Stimulated activated CD8-positive, alpha-beta memory T cell treated with anti-CD3 and anti-CD28 coated beads, Interleukin-7, amount 100 ng/mL, for 48 hours (primary cell): Measurements from ENCODE around the gene COPB2.
"Not testable (repeated sequence)": the region's sequence is repeated elsewhere in the genome, so short reads cannot be mapped to it uniquely, and the experiment has no call there.

ENCODE experiments used
- DNase-seq, 2 donors: peaks; one replicate each; pipeline ENCODE4 v3.0.0-alpha.2; 2020; ENCODE audit warnings: low read depth in 1 of 2; ENCODE audit errors: extremely low read depth in 1 of 2

Gene COPB2

DNA sequence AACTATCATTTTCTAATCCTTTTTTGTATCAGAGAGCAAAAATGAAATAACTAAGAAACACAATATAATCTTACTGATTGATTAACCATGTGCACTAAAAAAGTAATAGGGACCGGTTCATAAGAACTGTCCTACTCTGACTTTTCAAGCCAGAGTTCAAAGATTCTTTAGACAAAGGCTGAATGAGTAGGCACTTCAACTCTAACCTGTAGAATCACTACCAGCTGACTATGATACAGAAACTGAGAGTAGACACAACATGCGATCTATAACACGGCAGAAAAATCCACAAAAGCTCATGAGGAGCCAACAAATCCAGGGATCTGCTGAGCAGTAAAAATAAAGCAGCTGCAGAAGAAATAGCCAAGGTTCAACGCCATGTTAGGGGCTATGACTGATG is 8.9 kb downstream of the COPB2 start:
- DNase-seq = no peak

DNA sequence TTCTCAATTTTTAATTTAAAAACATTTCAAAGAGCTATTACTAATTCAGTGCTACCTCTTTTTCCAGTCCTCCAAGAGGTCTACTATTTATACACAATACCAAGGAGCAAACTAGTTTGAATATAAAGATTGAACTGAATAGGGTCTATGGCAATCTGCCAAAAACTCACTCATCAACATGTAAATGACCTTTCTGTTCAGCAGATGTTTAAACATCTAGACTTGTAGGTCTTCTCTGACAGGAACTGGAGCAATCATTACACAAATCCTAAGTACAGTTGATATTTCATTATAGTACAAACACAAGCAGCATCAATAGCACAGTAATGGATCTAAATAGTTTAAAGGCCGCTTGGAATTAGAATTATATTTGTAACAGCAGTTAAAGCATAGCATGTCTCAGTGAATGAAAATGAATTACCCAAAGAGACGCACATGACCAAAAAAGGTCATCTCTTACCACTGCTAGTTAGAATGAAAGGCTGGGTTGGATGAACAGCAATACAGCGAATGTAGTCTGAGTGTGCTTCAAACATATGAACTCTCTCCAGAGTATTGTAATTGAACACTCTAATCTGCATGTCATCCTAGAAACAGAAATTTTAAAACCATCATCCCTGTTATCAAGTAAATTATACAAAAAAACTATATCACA is 10.7 kb downstream of the COPB2 start:
- no peak for DNase-seq

DNA sequence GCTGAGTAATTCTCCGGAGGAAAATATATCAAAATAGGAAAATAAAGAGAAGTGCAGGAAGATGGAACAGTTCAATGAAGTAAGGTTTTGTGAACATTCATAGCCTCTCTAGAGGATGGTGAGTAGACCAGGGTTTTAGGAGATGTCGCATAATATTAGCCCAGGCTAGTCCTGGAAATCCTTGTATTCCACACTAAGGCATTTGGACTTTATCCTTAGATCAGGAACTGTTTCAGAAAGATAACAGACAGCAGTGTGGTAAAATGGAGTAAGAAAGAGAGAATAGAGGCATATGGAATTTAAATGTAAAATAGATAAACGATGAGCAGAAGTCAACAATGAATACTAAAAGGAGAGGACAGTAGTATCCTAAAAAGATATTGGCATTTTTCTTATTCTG is 12.1 kb downstream of the COPB2 start:
- DNase-seq = no peak

DNA sequence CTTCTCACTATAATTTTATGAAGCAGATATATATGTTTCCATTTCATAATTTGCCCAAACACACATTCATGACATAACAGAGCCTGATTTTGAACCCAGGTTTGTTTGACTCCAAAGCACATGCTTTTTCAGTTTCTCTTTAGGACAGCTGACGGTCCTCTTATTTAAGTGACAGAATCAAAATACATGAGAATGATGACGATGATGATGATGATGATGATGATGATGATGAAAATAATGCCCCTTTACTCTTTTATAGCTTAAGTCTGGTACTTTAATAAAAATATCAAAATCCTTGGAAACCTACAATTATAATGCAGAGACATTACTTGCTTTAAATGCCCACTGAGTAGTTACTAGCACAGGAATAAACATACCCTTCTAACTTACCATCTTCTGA is 15.3 kb downstream of the COPB2 start:
- no peak for DNase-seq

DNA sequence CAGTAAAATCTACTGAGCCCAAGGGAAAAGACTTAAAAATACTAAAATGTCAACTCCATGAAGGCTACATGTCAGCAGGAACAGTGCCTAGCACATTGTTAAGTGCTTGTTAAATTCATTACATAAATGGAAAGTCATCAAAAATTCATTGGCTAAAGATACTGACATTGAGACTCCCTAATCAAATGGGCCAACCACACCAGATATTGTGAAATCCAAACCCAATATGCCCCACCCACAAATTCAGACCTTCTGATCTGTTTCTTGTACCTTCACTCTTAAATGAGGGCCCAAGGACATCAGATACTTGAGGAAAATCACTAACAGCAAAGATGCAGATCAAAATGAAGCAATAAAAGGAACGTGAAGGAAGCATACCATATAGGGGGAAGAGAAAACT is 24.9 kb downstream of the COPB2 start:
- no peak for DNase-seq

DNA sequence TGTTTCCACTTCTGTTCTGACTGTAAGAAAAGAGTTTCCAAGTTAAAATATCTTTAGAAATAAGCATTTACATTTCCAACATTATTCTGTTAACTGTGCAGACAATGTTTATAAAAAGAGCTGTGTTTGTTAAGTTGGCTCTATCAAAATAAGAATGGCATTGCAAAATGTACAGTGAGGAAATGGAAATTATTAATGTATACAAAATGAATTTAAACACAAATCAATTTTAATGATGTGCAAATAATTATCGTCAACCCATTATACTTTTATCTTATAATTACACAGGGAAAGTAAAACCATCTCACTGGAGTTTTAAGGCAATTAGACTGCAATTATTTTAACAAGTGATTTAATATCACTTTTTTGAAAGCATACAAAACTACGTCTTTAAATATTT is 28.2 kb downstream of the COPB2 start:
- no peak for DNase-seq

DNA sequence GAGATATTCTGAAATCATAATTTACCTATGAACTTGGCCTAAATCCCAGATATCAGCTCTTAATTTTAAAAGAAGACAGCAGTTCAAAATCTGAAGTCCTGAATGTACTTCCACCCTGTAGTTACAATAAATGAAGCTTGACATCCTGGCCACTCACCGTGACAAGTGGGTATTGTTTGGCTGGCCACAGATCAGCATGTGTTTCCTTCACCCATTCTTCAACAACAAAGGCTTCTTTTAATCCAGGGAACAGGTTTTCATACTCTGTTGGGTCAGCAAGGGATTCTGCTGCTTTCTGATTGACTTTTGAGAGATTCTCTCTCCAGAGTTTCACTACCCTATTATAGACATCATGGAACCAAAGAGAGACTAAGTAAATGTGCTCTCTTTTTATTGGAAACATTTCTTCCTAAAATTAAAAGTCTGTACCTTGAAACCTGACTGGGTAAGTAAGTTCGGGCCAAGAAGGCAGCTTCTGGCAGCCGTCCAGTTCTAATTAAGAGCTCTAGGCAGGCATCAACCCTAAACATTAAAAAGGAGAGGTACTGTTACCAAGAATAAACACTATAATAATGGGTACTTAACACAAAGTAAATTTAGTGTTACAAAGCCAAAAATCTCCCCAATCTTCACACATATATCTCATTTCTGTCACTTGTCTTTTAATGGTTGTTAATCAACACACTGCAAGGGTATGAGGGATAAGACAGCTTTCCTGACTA is 30.4 kb downstream of the COPB2 start:
- DNase-seq = no peak

DNA sequence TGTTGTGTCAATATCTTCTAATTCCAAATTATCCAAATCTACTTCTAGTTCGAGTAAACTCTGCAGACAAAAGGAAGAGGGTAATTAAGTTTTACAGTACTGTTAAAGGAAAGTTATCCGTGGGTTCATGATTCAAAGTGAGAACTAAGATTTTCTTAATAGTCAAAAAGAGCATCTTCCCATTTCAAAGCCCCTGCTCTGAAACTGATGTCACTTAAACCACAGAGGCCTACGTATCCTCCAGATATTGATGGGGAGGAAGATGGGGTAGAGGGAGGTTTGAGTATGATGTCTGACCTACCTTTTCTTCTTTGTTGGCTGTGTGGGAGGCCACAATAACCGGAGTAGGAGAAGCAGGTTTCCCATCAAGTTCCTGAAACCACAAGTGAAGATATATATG is 31.5 kb downstream of the COPB2 start:
- peak in 1 of 2 donors; percentile 23 for DNase-seq

DNA sequence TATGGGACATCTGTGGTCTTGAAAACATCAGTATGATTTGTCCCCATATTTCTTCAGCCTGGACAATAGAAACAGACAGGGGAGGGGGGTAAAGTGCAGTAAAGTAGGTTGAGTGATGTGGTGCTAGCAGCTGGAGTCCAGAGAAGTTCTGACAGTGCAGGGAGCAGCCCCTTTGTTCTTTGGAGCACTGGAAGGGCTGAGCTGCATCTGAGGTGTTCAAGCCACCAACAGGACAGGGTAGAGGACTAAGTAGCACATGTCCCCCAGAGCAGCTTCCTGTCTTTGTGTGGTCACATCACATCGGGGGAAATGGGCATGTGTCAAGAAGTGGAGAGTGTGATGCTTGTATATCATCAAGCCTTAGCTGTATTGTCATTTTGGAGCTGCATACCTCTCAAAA is 33.6 kb downstream of the COPB2 start:
- no peak for DNase-seq

DNA sequence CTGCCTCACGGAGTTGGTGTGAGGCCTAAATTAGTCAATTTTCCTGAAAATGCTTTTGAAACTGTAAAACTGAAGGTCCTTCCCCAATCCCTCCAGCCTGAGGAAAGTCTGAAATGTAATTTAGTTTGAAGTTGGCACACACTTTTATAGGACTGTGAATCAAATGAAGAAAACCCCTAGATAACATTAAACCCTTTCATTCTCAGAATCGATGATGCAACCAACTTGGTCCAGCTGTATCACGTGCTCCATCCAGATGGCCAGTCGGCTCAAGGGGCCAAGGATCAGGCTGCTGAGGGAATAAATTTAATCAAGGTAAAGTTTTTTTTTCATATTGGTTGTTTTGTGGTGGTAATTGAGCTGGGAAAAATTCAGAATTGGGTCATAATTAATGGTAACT is 34.0 kb downstream of the COPB2 start:
- DNase-seq = no peak

DNA sequence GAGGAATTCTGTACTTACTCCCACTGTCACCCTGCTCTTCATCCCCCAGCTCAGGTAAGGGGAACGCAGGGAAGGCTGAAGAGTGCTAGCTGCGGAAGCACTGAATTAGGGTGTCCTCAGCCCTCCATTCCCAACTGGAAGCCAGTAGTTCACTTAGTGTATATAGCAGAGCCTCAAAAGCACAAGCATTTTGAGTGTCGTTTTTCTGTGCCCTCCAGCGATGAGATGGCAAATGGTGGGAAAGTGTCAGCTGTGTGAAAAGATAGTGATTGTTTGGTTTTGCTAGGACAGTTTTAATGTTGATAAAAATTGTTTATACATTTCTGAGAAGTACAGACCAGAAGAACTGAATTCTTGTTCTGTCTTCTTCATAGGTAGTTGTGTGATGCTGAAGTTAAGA is 34.8 kb downstream of the COPB2 start:
- DNase-seq = no peak

DNA sequence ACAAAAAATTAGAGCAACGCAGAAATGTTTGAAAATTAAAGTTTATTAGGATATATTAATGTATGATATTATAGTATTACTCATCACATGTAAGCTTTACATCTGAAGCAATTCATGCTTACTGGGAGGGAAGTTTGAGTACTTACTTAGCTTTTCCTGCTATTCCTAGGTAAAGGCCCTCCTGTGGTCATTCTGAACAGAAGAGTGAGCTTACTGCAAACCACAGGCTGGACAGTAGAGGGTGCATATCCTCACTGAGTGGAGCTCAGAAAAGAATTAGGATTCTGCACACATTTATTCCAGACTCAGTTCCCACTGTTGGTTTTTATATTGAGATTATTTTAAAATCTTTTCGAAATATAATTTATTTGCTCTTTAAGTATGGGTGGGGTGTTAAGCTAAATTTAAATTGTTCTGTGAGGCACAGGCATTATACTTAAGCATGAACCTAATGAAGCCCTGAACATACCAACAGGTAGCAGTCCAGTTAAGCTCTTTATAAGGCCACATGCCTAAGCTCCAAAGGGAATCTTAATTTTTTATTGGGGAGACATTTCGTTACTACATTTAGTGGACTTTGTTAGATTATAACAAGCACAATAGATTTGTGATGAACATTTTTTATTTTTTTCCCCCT is 35.4 kb downstream of the COPB2 start:
- no peak for DNase-seq

DNA sequence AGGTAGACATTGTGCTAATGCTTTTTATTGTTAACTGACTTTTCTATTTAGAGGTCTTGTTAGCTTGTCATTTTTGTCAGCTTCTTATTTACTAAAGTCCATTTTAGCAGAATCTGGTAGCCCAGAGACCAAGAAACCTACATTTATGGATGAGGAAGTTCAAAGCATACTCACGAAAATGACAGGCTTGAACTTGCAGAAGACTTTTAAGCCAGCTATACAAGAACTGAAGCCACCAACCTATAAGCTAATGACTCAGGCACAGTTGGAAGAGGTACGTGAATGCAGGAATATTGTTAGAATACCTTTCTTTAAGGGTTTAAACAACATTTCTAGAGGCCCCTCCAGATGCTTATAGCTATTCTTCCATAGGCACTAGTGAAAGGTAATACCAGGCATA is 42.7 kb downstream of the COPB2 start:
- no peak for DNase-seq

DNA sequence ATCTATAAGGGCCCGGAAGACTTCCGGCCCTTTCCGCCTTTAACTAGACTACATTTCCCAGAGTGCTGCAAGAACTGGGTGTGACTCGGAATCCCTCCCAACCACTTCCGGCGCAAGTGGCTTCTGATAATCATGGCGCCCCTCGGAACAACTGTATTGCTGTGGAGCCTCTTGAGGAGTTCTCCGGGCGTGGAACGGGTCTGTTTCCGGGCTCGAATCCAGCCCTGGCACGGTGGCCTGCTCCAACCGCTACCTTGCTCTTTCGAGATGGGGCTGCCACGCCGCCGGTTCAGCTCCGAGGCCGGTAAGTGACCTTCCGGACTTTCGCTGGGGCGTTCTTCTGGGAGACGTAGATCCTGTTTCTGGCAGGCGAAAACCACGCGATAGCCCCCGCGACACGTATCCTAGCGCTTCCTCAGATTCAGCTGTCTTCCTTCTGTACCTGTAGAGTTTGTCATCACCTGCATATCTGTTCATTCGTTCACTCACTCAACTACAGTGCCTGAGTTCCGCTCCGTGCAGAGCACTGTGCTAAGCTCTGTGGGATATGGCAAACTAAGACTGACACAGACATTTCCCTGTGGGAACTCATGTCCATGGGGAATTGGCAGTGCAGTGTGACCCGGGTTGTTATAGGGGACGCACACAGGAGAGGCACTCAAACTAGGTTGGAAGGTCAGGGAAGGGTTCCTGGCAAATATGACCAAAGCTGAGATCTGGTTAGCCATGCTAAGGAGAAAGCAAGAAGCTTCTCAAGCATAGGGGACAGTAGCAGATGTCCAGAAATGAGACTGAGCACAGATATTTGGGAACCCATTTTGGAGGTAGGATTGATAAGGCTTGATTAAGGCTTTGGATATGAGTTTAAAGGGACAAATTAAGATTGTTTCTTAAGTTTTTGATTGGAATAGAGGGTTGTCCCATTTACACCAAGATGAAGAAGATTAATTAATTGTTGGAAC is 45.3 kb downstream of the COPB2 start, which contains the start of gene MRPS22:
TSS of gene MRPS22 (plus strand) at position 126 of the 962 bp plus-strand sequence. CDS start at position 133, 7 bp downstream.
- DNase-seq = peak; percentile 53 to 75

DNA sequence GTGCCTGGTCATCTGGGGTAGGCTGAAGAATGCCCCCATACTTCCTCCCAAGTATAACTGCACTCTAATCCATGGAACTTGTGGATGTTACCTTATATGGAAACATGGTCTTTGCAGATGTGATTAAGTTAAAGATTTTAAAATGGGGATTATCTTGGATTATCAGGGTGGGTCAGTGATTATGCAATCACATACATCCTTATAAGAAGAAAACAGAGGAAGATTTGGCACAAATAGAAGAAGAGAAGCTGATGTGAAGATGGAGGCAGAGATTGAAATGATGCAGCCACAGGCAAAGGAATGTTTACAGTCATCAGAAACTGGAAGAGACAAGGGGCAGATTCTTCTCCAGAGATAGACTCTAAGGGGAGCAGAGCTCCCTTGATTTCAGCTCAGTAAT is 47.4 kb downstream of the COPB2 start:
- DNase-seq = no peak

DNA sequence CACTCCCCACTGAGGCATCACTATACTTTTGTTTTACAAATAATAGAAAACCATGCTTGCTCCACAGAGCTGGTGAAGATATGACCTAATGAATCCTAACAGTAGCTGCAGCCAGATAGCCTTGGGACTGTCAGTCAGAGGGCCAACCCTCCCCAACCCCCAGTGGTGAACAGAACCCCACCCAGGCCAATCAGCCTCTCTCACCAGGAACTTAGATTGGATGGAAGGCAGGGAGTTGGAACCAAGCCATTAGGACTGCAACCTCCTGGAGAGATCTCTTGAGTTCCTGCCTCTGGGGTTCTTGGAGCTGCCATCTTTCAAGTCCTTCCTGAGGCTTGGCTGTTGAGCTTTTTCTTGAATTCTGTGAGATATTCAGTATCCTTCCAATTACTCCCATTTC is 48.7 kb downstream of the COPB2 start:
- DNase-seq = no peak

DNA sequence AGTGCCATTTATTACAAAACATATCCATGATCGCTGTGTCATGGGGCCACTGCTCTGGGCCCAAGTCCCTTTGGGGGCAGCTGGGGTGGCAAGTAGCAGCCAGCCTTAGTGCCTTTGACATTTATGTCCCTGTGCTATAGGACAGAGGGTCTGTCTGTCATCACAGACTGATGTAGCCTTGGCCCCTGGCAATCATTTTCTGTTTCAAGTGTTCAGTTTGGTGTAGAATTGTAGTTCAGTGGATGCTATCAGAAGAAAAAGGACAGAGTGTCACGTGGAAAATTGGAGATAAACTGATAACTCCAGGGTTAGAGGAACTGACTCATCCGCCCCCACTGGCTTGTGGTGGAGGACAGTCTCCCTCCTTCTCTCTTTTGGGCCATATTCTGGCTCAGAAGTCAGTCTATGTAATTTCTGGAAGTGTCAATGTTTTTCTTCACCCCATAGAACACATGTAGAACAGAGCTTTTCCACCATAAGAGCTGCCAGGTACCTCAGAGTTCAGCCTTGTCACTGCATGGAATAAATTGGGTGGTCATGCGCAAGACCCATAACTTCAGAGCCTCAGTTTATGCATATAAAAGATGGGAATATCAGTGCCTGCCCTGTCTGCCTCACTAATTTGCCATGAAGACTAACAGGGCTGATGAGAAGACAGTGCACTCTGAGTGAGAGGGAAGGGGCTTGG is 50.1 kb downstream of the COPB2 start:
- peak in 1 of 2 donors; percentile 8 for DNase-seq

DNA sequence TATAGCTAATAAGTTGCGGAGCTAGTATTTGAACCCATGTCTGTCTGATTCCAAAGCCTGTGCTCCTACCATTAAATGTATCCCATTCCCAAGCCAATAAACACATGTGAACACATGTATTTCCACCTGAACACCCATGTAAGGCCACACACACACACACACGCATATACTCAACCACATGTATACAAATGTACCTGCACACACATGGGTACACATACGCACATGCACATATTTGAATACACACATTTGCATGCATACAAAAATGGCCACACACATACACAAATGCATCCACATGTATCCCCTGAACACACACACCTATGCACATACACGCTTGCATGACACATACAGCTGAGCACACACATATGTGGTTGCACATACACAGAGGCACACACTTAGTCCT is 51.0 kb downstream of the COPB2 start:
- no peak for DNase-seq

DNA sequence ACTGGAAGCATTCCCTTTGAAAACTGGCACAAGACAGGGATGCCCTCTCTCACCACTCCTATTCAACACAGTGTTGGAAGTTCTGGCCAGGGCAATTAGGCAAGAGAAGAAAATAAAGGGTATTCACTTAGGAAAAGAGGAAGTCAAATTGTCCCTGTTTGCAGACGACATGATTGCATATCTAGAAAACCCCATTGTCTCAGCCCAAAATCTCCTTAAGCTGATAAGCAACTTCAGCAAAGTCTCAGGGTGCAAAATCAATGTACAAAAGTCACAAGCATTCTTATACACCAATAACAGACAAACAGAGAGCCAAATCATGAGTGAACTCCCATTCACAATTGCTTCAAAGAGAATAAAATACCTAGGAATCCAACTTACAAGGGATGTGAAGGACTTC is 54.8 kb downstream of the COPB2 start:
- DNase-seq = not testable (repeated sequence)

DNA sequence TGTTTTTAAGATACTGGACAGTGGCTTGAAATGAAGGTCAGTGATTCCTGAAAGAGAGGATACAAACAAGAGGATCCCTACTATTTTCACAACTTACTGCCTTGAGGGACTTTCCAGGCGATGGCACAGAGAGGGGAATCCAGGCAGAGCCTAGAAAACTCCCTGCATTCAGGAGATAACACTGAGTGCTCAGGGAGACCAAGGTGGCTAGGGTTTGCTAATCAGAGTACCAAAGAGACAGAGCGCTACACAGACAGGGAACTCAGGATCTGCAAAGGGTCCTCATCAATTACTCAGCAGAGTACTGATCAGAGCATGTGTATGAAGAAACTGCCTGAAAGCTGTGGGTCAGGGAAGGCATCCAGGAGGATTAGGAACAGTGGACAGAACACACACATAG is 57.4 kb downstream of the COPB2 start:
- no peak for DNase-seq
